HG02798 (cell line): ENCODE measurements around the gene CAB39.
A peak's percentile ranks its signal among the peaks of the same experiment; 100 is the strongest.

Experiments used
- ATAC-seq: cut with Tn5 transposase; IDR thresholded peaks from one replicate; pipeline ENCODE4 v1.9.1; 2021; ENCODE audit warnings: mild to moderate bottlenecking; ENCODE audit not compliant: unreplicated experiment, poor library complexity

Gene CAB39

GRCh38 chr2:230746213-230746612 lies 33.6 kb downstream of the CAB39 start:
- ATAC-seq: no peak

- ATAC-seq: no peak
These were observed 35.4 kb downstream of the CAB39 start for GRCh38 chr2:230748087-230748486.

- ATAC-seq: no peak
These were observed 36.5 kb downstream of the CAB39 start for GRCh38 chr2:230749111-230749510.

- ATAC-seq: no peak
These were observed 38.4 kb downstream of the CAB39 start for GRCh38 chr2:230751062-230751461.

- ATAC-seq: no peak
These were observed 41.6 kb downstream of the CAB39 start for GRCh38 chr2:230754200-230754599.

GRCh38 chr2:230757476-230757875 lies 44.8 kb downstream of the CAB39 start:
- ATAC-seq: no peak

GRCh38 chr2:230758566-230759480 lies 46.2 kb downstream of the CAB39 start:
- no peak for ATAC-seq

- no peak for ATAC-seq
These were observed 47.0 kb downstream of the CAB39 start for GRCh38 chr2:230759481-230760167.

- ATAC-seq: no peak
These were observed 49.1 kb downstream of the CAB39 start for GRCh38 chr2:230761704-230762103.

GRCh38 chr2:230762317-230762896 lies 49.8 kb downstream of the CAB39 start:
- ATAC-seq: peak; percentile 75

GRCh38 chr2:230764346-230764745 lies 51.7 kb downstream of the CAB39 start:
- ATAC-seq: no peak

- ATAC-seq: no peak
These were observed 53.1 kb downstream of the CAB39 start for GRCh38 chr2:230765611-230766300.

- ATAC-seq: no peak
These were observed 55.3 kb downstream of the CAB39 start for GRCh38 chr2:230767862-230768388.

- ATAC-seq: no peak
These were observed 58.2 kb downstream of the CAB39 start for GRCh38 chr2:230770804-230771203.

GRCh38 chr2:230772156-230772555 lies 59.5 kb downstream of the CAB39 start:
- no peak for ATAC-seq

GRCh38 chr2:230773039-230773773 lies 60.6 kb downstream of the CAB39 start:
- no peak for ATAC-seq

GRCh38 chr2:230774348-230774951 lies 61.8 kb downstream of the CAB39 start:
- ATAC-seq: no peak

- ATAC-seq: no peak
These were observed 63.1 kb downstream of the CAB39 start for GRCh38 chr2:230775737-230776136.

- no peak for ATAC-seq
These were observed 65.1 kb downstream of the CAB39 start for GRCh38 chr2:230777721-230778120.
